T-cell (primary cell): Measurements from ENCODE around the gene ISCU. TPM values are rescaled to one million over a fixed set of nuclear protein-coding genes. Genes with fewer than 3 reads are reported as not detected.

Experiments used
- ATAC-seq, 4 experiments: fragments of 200-7000 bp in 3 of 4; fragments of 150-1000 bp in 1 of 4; cut with Tn5 transposase; replicated peaks in 1 of 4; 1 replicate in 3 of 4; 2 replicates in 1 of 4; pipeline ENCODE4 v1.10.0; 2021; ENCODE audit warnings: moderate library complexity in 3 of 4, mild to moderate bottlenecking in 2 of 4, moderate number of reproducible peaks in 1 of 4
- CTCF ChIA-PET, 2 donors: fragments of 300-600 bp; sonication (Branson Sonifier 250); formaldehyde crosslinking; loops; one replicate each; lab custom pipeline; 2022; ENCODE audit warnings: antibody characterized with exemption in 2 of 2; lab: Charles Lee
- POLR2A ChIA-PET, 2 donors: fragments of 300-600 bp; sonication (Branson Sonifier 250); formaldehyde crosslinking; loops; one replicate each; lab custom pipeline; 2022; ENCODE audit warnings: antibody characterized with exemption in 2 of 2; lab: Charles Lee
- DNase-seq, 35 experiments: peaks; one replicate each; pipeline versions ENCODE4 v3.0.0 to v3.0.0-alpha.2; 2013 to 2023
- H3K27ac ChIP-seq: one replicate; pipeline ENCODE4 v1.5.1; 2013; ENCODE audit warnings: low read length
- H3K27me3 ChIP-seq, 2 experiments: replicated peaks in 1 of 2; 1 replicate in 1 of 2; 2 replicates in 1 of 2; pipeline versions ENCODE4 v1.6.1 to v1.7.0; 2013; ENCODE audit warnings: low read length in 1 of 2, mixed read lengths in 1 of 2; ENCODE audit not compliant: control insufficient read depth in 2 of 2, insufficient read depth in 2 of 2; ENCODE audit errors: extremely low read depth in 1 of 2
- H3K36me3 ChIP-seq, 2 donors: 1 replicate in 1 of 2; 2 replicates in 1 of 2; pipeline versions ENCODE4 v1.6.1 to v1.7.0; 2013; ENCODE audit warnings: low read length in 1 of 2; ENCODE audit not compliant: control insufficient read depth in 2 of 2, insufficient read depth in 1 of 2; ENCODE audit errors: extremely low read depth in 1 of 2
- H3K4me1 ChIP-seq, 2 experiments: 1 replicate in 1 of 2; 2 replicates in 1 of 2; pipeline versions ENCODE4 v1.6.1 to v1.7.0; 2013; ENCODE audit warnings: low read length in 2 of 2, mixed read lengths in 1 of 2; ENCODE audit not compliant: insufficient read depth in 2 of 2, control insufficient read depth in 1 of 2; ENCODE audit errors: extremely low read depth in 1 of 2
- H3K4me3 ChIP-seq, 2 donors: 1 replicate in 1 of 2; 2 replicates in 1 of 2; pipeline versions ENCODE4 v1.5.1 to v1.7.0; 2013; ENCODE audit warnings: mild to moderate bottlenecking in 2 of 2, low read length in 1 of 2, moderate library complexity in 1 of 2; ENCODE audit not compliant: control insufficient read depth in 1 of 2; ENCODE audit errors: extremely low read depth in 1 of 2
- H3K9me3 ChIP-seq: 2 replicates; pipeline ENCODE4 v1.7.0; 2013
- H3K27ac Mint-ChIP-seq, 2 donors: one replicate each; pipeline ENCODE4 v1.8.0; 2020 to 2021; ENCODE audit warnings: mild to moderate bottlenecking in 2 of 2, mixed read lengths in 2 of 2
- H3K27me3 Mint-ChIP-seq, 2 donors: one replicate each; pipeline ENCODE4 v1.8.0; 2021 to 2022; ENCODE audit warnings: mixed read lengths in 2 of 2
- H3K36me3 Mint-ChIP-seq: one replicate; pipeline ENCODE4 v1.8.0; 2021; ENCODE audit warnings: mixed read lengths
- H3K4me1 Mint-ChIP-seq, 3 donors: one replicate each; pipeline ENCODE4 v1.8.0; 2020 to 2022; ENCODE audit warnings: mixed read lengths in 3 of 3, mild to moderate bottlenecking in 1 of 3
- H3K4me3 Mint-ChIP-seq, 3 donors: one replicate each; pipeline ENCODE4 v1.8.0; 2020 to 2022; ENCODE audit warnings: mild to moderate bottlenecking in 3 of 3, mixed read lengths in 3 of 3, moderate library complexity in 3 of 3
- H3K9me3 Mint-ChIP-seq, 3 donors: one replicate each; pipeline ENCODE4 v1.8.0; 2020 to 2022; ENCODE audit warnings: mixed read lengths in 3 of 3
- WGBS: methylation state at CpG from one replicate; pipeline ENCODE4 v1.1.5; 2013; ENCODE audit warnings: missing lambda C conversion rate; ENCODE audit not compliant: insufficient coverage; 5-methylcytosine and 5-hydroxymethylcytosine counted together
- total RNA-seq, 35 experiments: library from RNA in 6 of 35; stranded (reverse) in 6 of 35; fragments of 120-200 nt in 1 of 35; gene quantifications; one replicate each; pipeline versions ENCODE4 v1.2.1 to v1.2.4 and lab custom pipeline; 2013 to 2026

ISCU gene
- total RNA-seq, 5 donors from 2014 or later (not counting 1 experiment from before 2014, with no cell fraction given): 108 to 190 (median 130) TPM

DNA sequence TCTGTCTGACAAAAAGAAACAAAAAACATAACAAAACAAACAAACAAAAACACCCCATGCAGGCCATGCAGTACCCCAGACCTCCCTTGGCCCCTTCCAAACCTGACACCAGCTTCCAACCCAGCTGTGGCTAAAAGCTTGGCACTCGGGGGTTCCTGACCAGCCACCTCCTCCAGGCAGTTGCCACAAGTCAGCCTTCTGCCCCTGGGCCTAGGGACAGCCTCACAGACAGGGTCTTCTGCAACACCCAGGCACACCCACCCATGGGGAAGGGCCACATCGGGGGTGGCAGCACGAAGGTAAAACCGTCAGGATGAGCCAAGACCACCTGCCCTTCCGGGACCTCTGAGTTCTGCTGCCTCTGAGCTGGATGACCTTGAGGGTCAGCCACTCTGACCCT is 46.2 kb downstream of the ISCU start:
- H3K27me3 ChIP-seq: peaks cover 0 to 5% of the 10 kb centered on the region in 2 experiments
- H3K27ac ChIP-seq: no peak overlapping the region
- H3K4me1 ChIP-seq: no peaks in the 10 kb centered on the region
- Mint-ChIP-seq H3K27ac (no peak overlapping the region), H3K27me3 (no peaks in the 10 kb centered on the region), H3K4me1 (peaks cover 0 to 12% (median 7%) of the 10 kb centered on the region in 3 donors), H3K36me3 (no peaks in the 10 kb centered on the region), H3K9me3 (no peaks in the 10 kb centered on the region), H3K4me3 (no peak overlapping the region)
- no peak overlapping the region for H3K4me3 ChIP-seq
- CTCF ChIA-PET: interaction anchor here in 1 of 2 donors (0.5 to 1.1 kb wide), 3 partner anchors 39 to 56 kb away, joined by 3 to 8 read pairs (median 4); no protein-coding TSS in a partner anchor
- no peaks in the 10 kb centered on the region for H3K9me3 ChIP-seq
- DNase-seq (no peak), ATAC-seq (no peak)
- POLR2A ChIA-PET: no interaction called here
- no peaks in the 10 kb centered on the region for H3K36me3 ChIP-seq
- 80% methylated on average over 1 of the region's 5 CpGs for WGBS

DNA sequence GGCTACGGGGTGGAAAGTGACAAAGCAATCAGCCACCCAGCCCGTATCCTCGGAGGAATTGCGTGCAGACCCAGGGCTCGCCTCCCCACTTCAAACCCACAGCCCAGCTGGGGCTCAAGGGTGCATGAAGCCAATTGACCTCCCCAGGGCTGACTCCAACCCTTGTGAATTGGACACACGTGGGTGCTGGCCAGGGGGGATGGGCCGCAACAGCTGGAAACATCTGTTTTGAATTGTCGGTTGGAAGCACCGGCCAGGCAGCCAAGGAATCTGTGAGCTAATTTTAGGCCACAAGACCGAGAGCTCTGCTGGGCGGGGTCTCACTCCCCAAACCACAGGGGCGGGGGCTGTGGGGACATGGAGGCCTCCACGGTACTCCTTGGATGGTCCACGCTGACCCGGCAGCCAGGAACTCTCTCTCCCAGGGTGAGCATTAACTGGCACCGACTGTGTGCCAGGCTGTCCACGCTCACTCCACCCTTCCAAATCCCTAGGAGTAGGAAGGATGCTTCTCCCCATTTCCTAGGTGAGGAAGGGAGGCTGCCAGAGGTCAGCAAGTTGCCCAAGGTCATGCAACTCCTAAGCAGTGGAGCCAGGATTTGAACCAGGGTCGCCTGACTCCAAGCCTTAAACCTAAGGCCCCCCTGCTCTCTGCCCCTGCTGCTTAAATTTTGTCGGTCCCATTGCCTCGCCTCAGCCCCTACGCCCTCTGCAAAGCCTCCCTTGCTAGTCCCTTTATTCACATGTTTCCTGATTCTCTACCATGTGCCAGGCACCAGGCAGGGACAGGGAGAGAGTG is 47.3 kb downstream of the ISCU start:
- no peaks in the 10 kb centered on the region for H3K9me3 ChIP-seq
- no peak overlapping the region for H3K4me3 Mint-ChIP-seq
- ChIA-PET POLR2A (no interaction called here), CTCF (no interaction called here)
- no peaks in the 10 kb centered on the region for H3K36me3 ChIP-seq
- H3K36me3 Mint-ChIP-seq: peaks cover 2% of the 10 kb centered on the region
- H3K27me3 ChIP-seq: peaks cover 0 to 5% of the 10 kb centered on the region in 2 experiments
- no peak overlapping the region for H3K27ac Mint-ChIP-seq
- no peaks in the 10 kb centered on the region for H3K27me3 Mint-ChIP-seq
- WGBS: 59% methylated on average over 13 of the region's 21 CpGs
- no peak overlapping the region for H3K27ac ChIP-seq
- no peak for ATAC-seq
- peaks cover 0 to 17% (median 9%) of the 10 kb centered on the region in 3 donors for H3K4me1 Mint-ChIP-seq
- DNase-seq: no peak
- no peaks in the 10 kb centered on the region for H3K4me1 ChIP-seq
- H3K4me3 ChIP-seq: no peak overlapping the region
- H3K9me3 Mint-ChIP-seq: no peaks in the 10 kb centered on the region

DNA sequence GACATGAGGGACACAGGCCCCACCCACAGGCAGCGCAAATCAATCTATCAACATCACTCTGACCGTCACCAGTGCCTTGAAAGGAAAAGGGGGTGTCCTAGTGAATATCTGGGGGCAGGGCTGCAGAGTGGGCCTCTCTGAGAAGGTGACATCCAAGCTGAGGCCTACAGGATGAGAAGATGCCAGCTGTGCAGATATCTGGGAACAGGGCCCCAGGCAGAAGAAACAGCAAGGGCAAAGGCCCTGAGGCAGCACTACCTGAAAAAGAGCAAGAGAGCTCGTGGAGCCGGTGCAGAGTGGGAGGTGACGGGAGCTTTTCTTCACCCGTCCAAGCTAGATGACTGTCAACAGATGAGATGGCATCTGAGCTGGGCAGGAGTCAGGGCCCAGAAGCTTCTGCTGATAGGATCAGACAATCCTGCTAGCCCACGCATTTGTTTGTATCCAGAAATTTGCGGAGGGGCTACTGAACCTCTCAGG is 48.0 kb downstream of the ISCU start:
- Histone ChIP-seq H3K9me3 (no peaks in the 10 kb centered on the region), H3K4me3 (no peak overlapping the region), H3K27me3 (peaks cover 0 to 5% of the 10 kb centered on the region in 2 experiments), H3K4me1 (no peaks in the 10 kb centered on the region), H3K36me3 (no peaks in the 10 kb centered on the region), H3K27ac (no peak overlapping the region)
- H3K27me3 Mint-ChIP-seq: no peaks in the 10 kb centered on the region
- no peak overlapping the region for H3K27ac Mint-ChIP-seq
- 84% methylated on average over 6 of the region's 8 CpGs for WGBS
- ChIA-PET POLR2A (no interaction called here), CTCF (no interaction called here)
- DNase-seq: no peak
- H3K9me3 Mint-ChIP-seq: no peaks in the 10 kb centered on the region
- H3K4me1 Mint-ChIP-seq: peaks cover 0 to 21% (median 12%) of the 10 kb centered on the region in 3 donors
- ATAC-seq: no peak
- no peak overlapping the region for H3K4me3 Mint-ChIP-seq
- peaks cover 2% of the 10 kb centered on the region for H3K36me3 Mint-ChIP-seq

GRCh38 chr12:108610856-108611605 is 48.6 kb downstream of the ISCU start:
- no peaks in the 10 kb centered on the region for H3K27me3 Mint-ChIP-seq
- ATAC-seq (no peak), DNase-seq (no peak)
- Histone ChIP-seq H3K27ac (no peak overlapping the region), H3K4me3 (no peak overlapping the region), H3K9me3 (no peaks in the 10 kb centered on the region), H3K27me3 (peaks cover 0 to 5% of the 10 kb centered on the region in 2 experiments), H3K4me1 (peaks cover 0 to 1% of the 10 kb centered on the region in 2 experiments), H3K36me3 (no peaks in the 10 kb centered on the region)
- H3K9me3 Mint-ChIP-seq: peaks cover 0 to 2% (median 0%) of the 10 kb centered on the region in 3 donors
- H3K4me3 Mint-ChIP-seq: no peak overlapping the region
- no peak overlapping the region for H3K27ac Mint-ChIP-seq
- peaks cover 1 to 27% (median 13%) of the 10 kb centered on the region in 3 donors for H3K4me1 Mint-ChIP-seq
- ChIA-PET CTCF (interaction anchor here in 1 of 2 donors (1.0 kb wide), 1 partner anchor 17 kb away, joined by 4 read pairs; no protein-coding TSS in a partner anchor), POLR2A (no interaction called here)
- peaks cover 3% of the 10 kb centered on the region for H3K36me3 Mint-ChIP-seq
- 90% methylated on average over 12 of the region's 15 CpGs for WGBS

GRCh38 chr12:108611884-108612415 is 49.6 kb downstream of the ISCU start:
- Mint-ChIP-seq H3K27ac (peak overlapping the region in 1 of 2 donors; percentile 28), H3K4me3 (no peak overlapping the region), H3K36me3 (peaks cover 9% of the 10 kb centered on the region), H3K27me3 (no peaks in the 10 kb centered on the region), H3K9me3 (peaks cover 0 to 6% (median 0%) of the 10 kb centered on the region in 3 donors), H3K4me1 (peaks cover 11 to 36% (median 22%) of the 10 kb centered on the region in 3 donors)
- no peaks in the 10 kb centered on the region for H3K36me3 ChIP-seq
- POLR2A ChIA-PET: interaction anchor here (0.6 kb wide), 2 partner anchors 10 to 94 kb away, joined by 4 to 5 read pairs; no protein-coding TSS in a partner anchor
- H3K27ac ChIP-seq: no peak overlapping the region
- no peaks in the 10 kb centered on the region for H3K9me3 ChIP-seq
- ATAC-seq (peak; percentile 17 to 45 (median 26)), DNase-seq (peak in 27 of 35 experiments; percentile 25 to 76 (median 51))
- CTCF ChIA-PET: interaction anchor here (0.9 to 1.0 kb wide), 2 partner anchors 16 to 43 kb away, joined by 3 to 4 read pairs; no protein-coding TSS in a partner anchor
- H3K4me1 ChIP-seq: peaks cover 4 to 10% of the 10 kb centered on the region in 2 experiments
- WGBS: 40% methylated on average over 1 of the region's 5 CpGs
- H3K27me3 ChIP-seq: peaks cover 0 to 5% of the 10 kb centered on the region in 2 experiments
- H3K4me3 ChIP-seq: no peak overlapping the region
